AG08396 (cell line): ENCODE data around the gene TAF8.
A peak's percentile ranks its signal among the peaks of the same experiment; 100 is the strongest.

Experiments
- DNase-seq: peaks from one replicate; pipeline ENCODE4 v3.0.0; 2012; ENCODE audit warnings: low spot score, mixed read lengths

Gene TAF8

GRCh38 chr6:42124223-42124836 lies 74.0 kb downstream of the TAF8 start:
- no peak for DNase-seq

GRCh38 chr6:42125231-42125630 lies 74.9 kb downstream of the TAF8 start:
- no peak for DNase-seq

DNA sequence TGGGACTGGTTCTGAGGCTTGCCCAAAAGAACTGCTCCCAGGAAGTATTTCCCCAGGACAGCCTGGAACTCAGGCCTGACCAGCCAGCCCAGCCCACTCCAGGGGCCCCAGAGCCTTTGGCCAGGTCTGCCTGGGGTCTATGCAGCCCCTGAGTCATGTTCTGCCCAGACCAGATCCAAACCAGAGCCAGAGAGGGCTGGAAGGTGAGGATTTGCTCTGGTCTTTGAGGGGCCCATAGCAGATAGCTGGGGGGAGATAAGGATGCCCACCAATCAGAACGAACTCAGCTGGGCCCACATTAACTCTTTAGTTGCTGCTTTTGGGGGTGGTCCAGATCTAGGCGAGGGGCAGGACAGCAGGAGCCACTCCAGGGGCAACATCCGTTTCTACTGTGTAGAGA lies 75.3 kb downstream of the TAF8 start:
- DNase-seq = no peak

- DNase-seq = no peak
Measured at GRCh38 chr6:42128460-42129359, 78.4 kb downstream of the TAF8 start.

DNA sequence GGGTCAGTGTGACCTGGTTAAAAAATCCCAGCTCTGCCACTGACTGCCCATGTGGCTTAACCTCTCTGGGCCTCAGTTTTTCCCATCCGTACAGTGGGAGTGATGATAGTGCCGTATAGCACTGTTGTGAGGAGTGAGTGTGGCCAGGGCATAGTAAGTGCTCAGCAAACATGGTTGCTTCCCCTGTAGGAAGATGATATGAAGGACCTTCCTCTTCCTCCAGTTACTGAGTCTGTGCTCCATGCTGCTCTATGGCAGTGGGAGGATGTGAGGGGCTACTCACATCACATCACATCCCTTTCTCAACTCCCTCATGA lies 79.0 kb downstream of the TAF8 start:
- DNase-seq = no peak

DNA sequence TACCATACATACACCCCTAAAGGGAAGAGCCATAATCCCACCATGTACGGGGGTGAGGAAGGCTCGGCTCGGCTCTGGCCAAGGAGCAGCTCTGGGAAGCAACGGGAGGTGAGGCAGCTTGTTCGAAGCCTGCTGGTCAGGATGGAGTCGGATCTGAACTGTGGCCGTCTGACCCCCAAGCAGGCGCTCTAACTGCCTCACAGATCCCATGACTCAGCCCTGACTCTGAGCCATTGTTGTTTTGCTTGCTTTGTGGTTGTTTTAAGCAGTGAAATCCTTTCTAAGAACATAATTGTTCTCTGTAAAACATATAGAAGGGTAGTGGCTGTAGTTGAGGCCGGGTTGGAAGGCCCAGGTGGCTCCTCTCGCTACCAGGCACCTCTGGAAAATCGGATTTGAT lies 81.2 kb downstream of the TAF8 start:
- peak; percentile 79 for DNase-seq

GRCh38 chr6:42133926-42134325 lies 83.6 kb downstream of the TAF8 start:
- DNase-seq = no peak

GRCh38 chr6:42135161-42135560 lies 84.8 kb downstream of the TAF8 start:
- DNase-seq = no peak

- DNase-seq = no peak
Measured at GRCh38 chr6:42135722-42136121, 85.4 kb downstream of the TAF8 start.

DNA sequence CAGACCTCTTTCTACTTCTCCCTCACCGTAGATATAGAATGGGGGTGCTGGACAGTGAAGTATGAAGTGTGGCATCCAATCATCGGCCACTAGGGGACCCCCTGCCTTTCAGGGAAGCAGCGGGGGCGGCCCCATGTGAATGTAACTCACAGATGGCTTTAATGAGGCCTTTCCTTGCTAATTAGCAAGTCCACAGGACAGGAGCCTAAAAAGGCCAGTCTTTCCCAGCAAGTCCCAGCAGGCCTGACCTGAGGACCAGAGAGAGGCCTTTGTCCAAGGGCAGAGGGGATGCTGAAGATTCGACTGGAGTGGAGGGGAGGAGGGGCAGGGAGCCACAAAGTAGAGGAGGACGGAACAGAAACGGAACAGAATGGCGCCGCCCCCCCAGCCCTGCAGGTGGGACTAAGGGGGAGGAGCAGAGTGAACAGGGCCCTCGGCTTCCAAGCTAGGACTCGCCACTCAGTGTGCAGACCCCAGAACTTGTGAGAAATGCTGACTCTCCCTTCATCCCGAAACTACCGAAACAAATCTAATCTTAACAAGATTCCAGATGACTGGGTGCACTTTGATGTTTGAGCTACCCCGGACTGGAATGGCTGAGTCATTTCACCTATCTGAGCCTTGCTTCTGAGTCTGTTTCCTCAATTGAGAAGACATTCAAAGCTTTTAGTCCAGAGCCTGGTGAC lies 86.3 kb downstream of the TAF8 start:
- peak; percentile 83 for DNase-seq
